CD14-positive monocyte (primary cell): ENCODE measurements around the gene CPED1. TPM values are rescaled to one million over a fixed set of nuclear protein-coding genes. Genes with fewer than 3 reads are reported as not detected.

Experiments
- DNase-seq, 3 donors: peaks; one replicate each; pipeline ENCODE4 v3.0.0-alpha.2; 2011 to 2022
- H2AFZ ChIP-seq: 2 replicates; pipeline ENCODE4 v1.6.0; 2012; ENCODE audit warnings: mild to moderate bottlenecking, low read depth, low read length, inconsistent platforms; ENCODE audit not compliant: insufficient read depth, poor library complexity, severe bottlenecking
- H3K27ac ChIP-seq, 2 donors: 1 replicate in 1 of 2; 2 replicates in 1 of 2; pipeline ENCODE4 v1.5.1; 2012 to 2013; ENCODE audit warnings: low read length in 2 of 2, control low read depth in 1 of 2, inconsistent platforms in 1 of 2, low read depth in 1 of 2, mild to moderate bottlenecking in 1 of 2
- H3K27me3 ChIP-seq, 2 donors: one replicate each; pipeline versions ENCODE4 v1.6.0 to v1.6.1; 2011 to 2013; ENCODE audit warnings: low read length in 2 of 2; ENCODE audit not compliant: control insufficient read depth in 2 of 2, insufficient read depth in 2 of 2
- H3K36me3 ChIP-seq, 2 donors: replicated peaks in 1 of 2; 1 replicate in 1 of 2; 2 replicates in 1 of 2; pipeline versions ENCODE4 v1.5.1 to v1.6.1; 2012 to 2013; ENCODE audit warnings: low read length in 2 of 2, control low read depth in 1 of 2, inconsistent platforms in 1 of 2, mild to moderate bottlenecking in 1 of 2; ENCODE audit not compliant: insufficient read depth in 2 of 2, control insufficient read depth in 1 of 2
- H3K4me1 ChIP-seq, 2 donors: 1 replicate in 1 of 2; 2 replicates in 1 of 2; pipeline versions ENCODE4 v1.5.1 to v1.6.1; 2012 to 2013; ENCODE audit warnings: low read length in 2 of 2, control low read depth in 1 of 2, inconsistent platforms in 1 of 2, mild to moderate bottlenecking in 1 of 2, moderate library complexity in 1 of 2; ENCODE audit not compliant: insufficient read depth in 2 of 2, control insufficient read depth in 1 of 2
- H3K4me2 ChIP-seq: replicated peaks from 2 replicates; pipeline ENCODE3; 2012; ENCODE audit warnings: low read length, moderate library complexity, mild to moderate bottlenecking; ENCODE audit not compliant: poor library complexity, severe bottlenecking; ENCODE audit errors: extremely low read depth
- H3K4me3 ChIP-seq, 3 experiments: fragments of 200-600 bp in 1 of 3; sonication (generic) in 1 of 3; replicated peaks in 1 of 3; 1 replicate in 2 of 3; 2 replicates in 1 of 3; pipeline ENCODE4 v1.5.1; 2011 to 2013; ENCODE audit warnings: low read length in 3 of 3, mild to moderate bottlenecking in 3 of 3, control low read depth in 2 of 3, low read depth in 2 of 3, inconsistent platforms in 1 of 3, moderate library complexity in 1 of 3
- H3K79me2 ChIP-seq: 2 replicates; pipeline ENCODE4 v1.6.0; 2012; ENCODE audit warnings: mild to moderate bottlenecking, control low read depth, inconsistent platforms, low read length, moderate library complexity; ENCODE audit not compliant: insufficient read depth
- H3K9ac ChIP-seq: 2 replicates; pipeline ENCODE4 v1.6.0; 2017; ENCODE audit warnings: low read length, mild to moderate bottlenecking; ENCODE audit not compliant: insufficient read depth, poor library complexity, severe bottlenecking
- H3K9me3 ChIP-seq, 2 donors: replicated peaks in 1 of 2; 1 replicate in 1 of 2; 2 replicates in 1 of 2; pipeline versions ENCODE4 v1.5.1 to v1.6.1; 2012 to 2013; ENCODE audit warnings: low read length in 2 of 2, control low read depth in 1 of 2; ENCODE audit not compliant: control insufficient read depth in 1 of 2, insufficient read depth in 1 of 2
- H4K20me1 ChIP-seq: 2 replicates; pipeline ENCODE4 v1.6.0; 2012; ENCODE audit warnings: mild to moderate bottlenecking, low read length, control low read depth, moderate library complexity; ENCODE audit not compliant: insufficient read depth
- H3K27ac Mint-ChIP-seq, 7 donors: one replicate each; pipeline ENCODE4 v1.8.0; 2020; ENCODE audit warnings: mild to moderate bottlenecking in 7 of 7, mixed read lengths in 7 of 7, moderate library complexity in 6 of 7, inconsistent platforms in 2 of 7
- H3K27me3 Mint-ChIP-seq, 3 donors: one replicate each; pipeline ENCODE4 v1.8.0; 2021 to 2022; ENCODE audit warnings: low read depth in 3 of 3, mild to moderate bottlenecking in 3 of 3, mixed read lengths in 3 of 3, moderate library complexity in 3 of 3, inconsistent platforms in 1 of 3
- H3K36me3 Mint-ChIP-seq, 2 donors: one replicate each; pipeline ENCODE4 v1.8.0; 2020; ENCODE audit warnings: mixed read lengths in 2 of 2, inconsistent platforms in 1 of 2, mild to moderate bottlenecking in 1 of 2
- H3K4me1 Mint-ChIP-seq: one replicate; pipeline ENCODE4 v1.8.0; 2020; ENCODE audit warnings: mild to moderate bottlenecking, mixed read lengths
- H3K4me3 Mint-ChIP-seq, 2 donors: one replicate each; pipeline ENCODE4 v1.8.0; 2020; ENCODE audit warnings: mild to moderate bottlenecking in 2 of 2, mixed read lengths in 2 of 2, moderate library complexity in 1 of 2
- H3K9me3 Mint-ChIP-seq, 7 donors: one replicate each; pipeline ENCODE4 v1.8.0; 2020 to 2022; ENCODE audit warnings: mixed read lengths in 7 of 7, mild to moderate bottlenecking in 6 of 7, moderate library complexity in 6 of 7, inconsistent platforms in 2 of 7
- CTCF ChIP-seq: fragments of 200-600 bp; IDR thresholded peaks from one replicate; pipeline ENCODE4 v1.8.0; 2022; ENCODE audit warnings: antibody characterized with exemption, mild to moderate bottlenecking
- WGBS: methylation state at CpG from one replicate; pipeline ENCODE4 v1.1.5; 2013; ENCODE audit warnings: missing lambda C conversion rate; ENCODE audit not compliant: insufficient coverage; 5-methylcytosine and 5-hydroxymethylcytosine counted together
- intact Hi-C, 2 donors: fragments of 100-400 bp; cut with micrococcal nuclease; formaldehyde crosslinking; loops; one replicate each; pipeline versions ENCODE4 v1.15.0 to v1.15.1; 2023
- polyA plus RNA-seq, 3 donors: library from polyadenylated mRNA; depleted of rRNA in 1 of 3; unstranded in 2 of 3; stranded (reverse) in 1 of 3; fragments of 300-500 nt in 2 of 3; fragments of >200 nt in 1 of 3; fragmentation: Illumina TruSeq in 2 of 3; gene quantifications; 1 replicate in 2 of 3; 2 replicates in 1 of 3; pipeline ENCODE4 v1.2.3, GENCODE V29; 2012 to 2021

Gene CPED1
- polyA plus RNA-seq, 3 donors: 9.8 to 30.0 (median 20.4) TPM

GRCh38 chr7:120985839-120986238 is 2.7 kb upstream of the CPED1 start:
- no peaks in the 10 kb centered on the region for H3K9me3 ChIP-seq
- no peak overlapping the region for H3K9ac ChIP-seq
- H3K4me2 ChIP-seq: no peak overlapping the region
- no peak for TF ChIP-seq CTCF
- intact Hi-C loops: loop anchor here (2.0 to 10.0 kb wide), 4 partner anchors 49 to 121 kb away; no protein-coding TSS in a partner anchor
- H3K27me3 ChIP-seq: no peaks in the 10 kb centered on the region
- Mint-ChIP-seq H3K9me3 (no peaks in the 10 kb centered on the region), H3K4me1 (peaks cover 30% of the 10 kb centered on the region), H3K27ac (no peak overlapping the region), H3K27me3 (peaks cover 1 to 11% (median 2%) of the 10 kb centered on the region in 3 donors), H3K4me3 (no peak overlapping the region), H3K36me3 (no peaks in the 10 kb centered on the region)
- H2AFZ ChIP-seq: no peak overlapping the region
- WGBS: no CpG with 5 or more reads among the region's 2 CpGs
- no peaks in the 10 kb centered on the region for H3K79me2 ChIP-seq
- no peaks in the 10 kb centered on the region for H3K36me3 ChIP-seq
- H4K20me1 ChIP-seq: no peaks in the 10 kb centered on the region
- H3K4me3 ChIP-seq: no peak overlapping the region
- H3K4me1 ChIP-seq: peaks cover 19 to 27% of the 10 kb centered on the region in 2 donors
- H3K27ac ChIP-seq: no peak overlapping the region
- DNase-seq: no peak

DNA sequence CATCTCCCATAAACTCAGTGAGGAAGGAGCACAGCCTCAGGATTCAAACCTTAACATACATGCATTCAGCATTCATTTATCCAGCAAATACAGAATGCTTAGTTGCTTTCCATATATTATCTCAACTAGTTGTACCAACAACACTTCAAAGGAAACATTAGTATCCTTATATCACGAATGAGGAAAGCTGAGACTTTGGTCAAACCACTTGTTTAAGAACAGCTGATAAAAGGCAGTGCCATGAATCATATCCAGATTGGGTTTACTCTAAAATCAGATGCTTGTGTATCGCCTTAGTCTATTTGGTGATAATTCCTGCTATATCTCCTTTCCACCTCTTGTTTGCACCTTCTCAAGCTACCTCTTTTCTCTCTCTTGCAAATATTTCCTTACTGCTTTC is 1.9 kb upstream of the CPED1 start:
- H3K36me3 ChIP-seq: no peaks in the 10 kb centered on the region
- no CpG with 5 or more reads among the region's 2 CpGs for WGBS
- Mint-ChIP-seq H3K4me3 (no peak overlapping the region), H3K36me3 (no peaks in the 10 kb centered on the region), H3K9me3 (no peaks in the 10 kb centered on the region), H3K27ac (no peak overlapping the region), H3K27me3 (peaks cover 1 to 12% (median 2%) of the 10 kb centered on the region in 3 donors), H3K4me1 (peaks cover 37% of the 10 kb centered on the region)
- intact Hi-C loops: loop anchor here (2.0 to 10.0 kb wide), 4 partner anchors 48 to 121 kb away; no protein-coding TSS in a partner anchor
- no peak overlapping the region for H2AFZ ChIP-seq
- no peak overlapping the region for H3K4me2 ChIP-seq
- no peaks in the 10 kb centered on the region for H3K9me3 ChIP-seq
- H3K9ac ChIP-seq: no peak overlapping the region
- H3K27ac ChIP-seq: no peak overlapping the region
- no peak overlapping the region for H3K4me3 ChIP-seq
- H3K79me2 ChIP-seq: no peaks in the 10 kb centered on the region
- peaks cover 20 to 35% of the 10 kb centered on the region in 2 donors for H3K4me1 ChIP-seq
- no peak for DNase-seq
- H4K20me1 ChIP-seq: no peaks in the 10 kb centered on the region
- TF ChIP-seq CTCF: no peak
- H3K27me3 ChIP-seq: no peaks in the 10 kb centered on the region
